T-helper 22 cell (primary cell): ENCODE data around the gene INVS.
"Not testable (repeated sequence)": the region's sequence is repeated elsewhere in the genome, so short reads cannot be mapped to it uniquely, and the experiment has no call there.

Source experiments
- DNase-seq: peaks from one replicate; pipeline ENCODE4 v3.0.0-alpha.2; 2020; ENCODE audit warnings: low read depth

INVS gene

GRCh38 chr9:100322954-100323536, 224.0 kb downstream of the INVS start:
- DNase-seq: no peak

- DNase-seq: no peak
Measured at GRCh38 chr9:100324594-100325200, 225.7 kb downstream of the INVS start.

- DNase-seq: not testable (repeated sequence)
Measured at GRCh38 chr9:100338736-100339135, 239.7 kb downstream of the INVS start.

GRCh38 chr9:100340224-100340623, 241.2 kb downstream of the INVS start:
- DNase-seq: no peak

- no peak for DNase-seq
Measured at GRCh38 chr9:100341889-100342288, 242.8 kb downstream of the INVS start.

GRCh38 chr9:100346836-100347235, 247.8 kb downstream of the INVS start:
- no peak for DNase-seq

- DNase-seq: no peak
Measured at GRCh38 chr9:100350188-100350587, 251.1 kb downstream of the INVS start.
